ENCODE measurements around the gene LTBP3. TPM values are rescaled to one million over a fixed set of nuclear protein-coding genes. Genes with fewer than 3 reads are reported as not detected.

LTBP3 gene
- total RNA-seq, 1 donor: 23.7 TPM

DNA sequence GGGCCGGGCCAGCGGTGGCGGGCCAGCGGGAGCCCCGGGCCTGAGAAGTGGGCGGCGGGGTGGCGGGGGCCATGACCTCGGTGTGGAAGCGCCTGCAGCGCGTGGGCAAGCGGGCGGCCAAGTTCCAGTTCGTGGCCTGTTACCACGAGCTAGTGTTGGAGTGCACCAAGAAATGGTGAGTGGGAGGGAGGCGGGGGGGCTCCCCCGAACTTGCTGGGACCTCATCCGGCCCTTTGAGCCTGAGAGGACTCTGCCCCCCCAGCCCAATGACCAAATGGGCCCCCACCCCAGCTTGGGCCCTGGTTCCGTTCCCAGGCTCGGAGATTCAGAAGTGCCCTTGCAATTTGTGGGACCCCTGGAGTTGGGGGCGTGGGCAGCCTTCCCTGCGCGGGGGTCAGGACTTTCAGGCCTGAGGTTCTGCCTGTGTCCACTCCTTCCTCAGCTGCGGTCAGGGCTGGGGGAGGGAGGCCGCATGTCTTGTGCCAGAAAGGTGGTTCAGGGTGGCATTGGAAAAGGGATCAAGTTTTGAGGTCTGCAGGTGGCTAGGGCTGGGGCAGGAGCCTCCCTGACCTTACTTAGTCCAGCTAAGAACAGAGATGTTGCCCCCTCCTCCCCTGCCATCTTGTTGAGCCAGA, 18.2 kb upstream of the LTBP3 start:
- peak overlapping the region; percentile 74 for H3K4me3 ChIP-seq (ENCODE audit: low read depth, low read length)
- TF ChIP-seq, protein P1, sequence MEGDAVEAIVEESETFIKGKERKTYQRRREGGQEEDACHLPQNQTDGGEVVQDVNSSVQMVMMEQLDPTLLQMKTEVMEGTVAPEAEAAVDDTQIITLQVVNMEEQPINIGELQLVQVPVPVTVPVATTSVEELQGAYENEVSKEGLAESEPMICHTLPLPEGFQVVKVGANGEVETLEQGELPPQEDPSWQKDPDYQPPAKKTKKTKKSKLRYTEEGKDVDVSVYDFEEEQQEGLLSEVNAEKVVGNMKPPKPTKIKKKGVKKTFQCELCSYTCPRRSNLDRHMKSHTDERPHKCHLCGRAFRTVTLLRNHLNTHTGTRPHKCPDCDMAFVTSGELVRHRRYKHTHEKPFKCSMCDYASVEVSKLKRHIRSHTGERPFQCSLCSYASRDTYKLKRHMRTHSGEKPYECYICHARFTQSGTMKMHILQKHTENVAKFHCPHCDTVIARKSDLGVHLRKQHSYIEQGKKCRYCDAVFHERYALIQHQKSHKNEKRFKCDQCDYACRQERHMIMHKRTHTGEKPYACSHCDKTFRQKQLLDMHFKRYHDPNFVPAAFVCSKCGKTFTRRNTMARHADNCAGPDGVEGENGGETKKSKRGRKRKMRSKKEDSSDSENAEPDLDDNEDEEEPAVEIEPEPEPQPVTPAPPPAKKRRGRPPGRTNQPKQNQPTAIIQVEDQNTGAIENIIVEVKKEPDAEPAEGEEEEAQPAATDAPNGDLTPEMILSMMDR (IDR thresholded peaks at IDR 0.05; ENCODE audit: insufficient read depth, low read depth, low read length): no peak
- no peak for DNase-seq (ENCODE audit: low read depth)

DNA sequence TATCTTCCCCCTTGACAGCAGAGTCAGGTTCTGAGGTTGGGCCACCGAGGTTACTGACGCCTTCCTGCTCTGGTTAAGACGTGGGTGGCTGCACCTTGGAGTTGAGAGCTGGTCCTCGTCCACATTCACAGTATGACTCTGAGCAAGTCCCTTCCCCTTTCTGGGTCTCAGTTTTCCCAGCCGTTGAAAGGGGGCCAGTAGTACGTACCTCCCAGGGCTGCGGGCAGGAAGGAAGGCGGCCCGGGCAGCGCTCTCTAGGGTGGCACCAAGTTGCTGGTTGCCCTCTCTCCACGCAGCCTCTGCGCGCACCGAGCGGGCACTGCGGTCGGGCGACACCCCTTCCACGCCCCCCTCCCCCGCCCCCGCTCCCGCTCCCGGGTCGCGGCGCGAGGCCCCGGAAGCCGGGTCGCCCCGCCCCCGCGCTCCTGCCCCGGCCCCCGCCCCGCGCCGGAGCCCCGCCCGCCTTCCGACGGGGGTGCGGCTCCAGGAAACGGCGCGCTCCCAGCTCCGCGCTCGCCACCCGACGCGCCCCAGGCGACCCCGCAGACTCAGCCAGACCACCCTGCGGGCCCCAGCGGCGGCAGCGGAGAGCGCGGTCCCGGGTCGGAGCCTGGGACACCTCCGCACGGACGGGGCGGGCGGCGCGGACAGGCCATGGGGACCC, 17.5 kb upstream of the LTBP3 start, which contains the start of gene EHBP1L1:
EHBP1L1 (plus strand) TSS at position 486 of the 664 bp plus-strand sequence. CDS start 250 bp downstream, outside the sequence.
- peak within 1 kb of the TSS; percentile 74 for H3K4me3 ChIP-seq (ENCODE audit: low read depth, low read length)
- DNase-seq (ENCODE audit: low read depth): peak; percentile 53
- TF ChIP-seq, protein P1 (IDR thresholded peaks at IDR 0.05; ENCODE audit: insufficient read depth, low read depth, low read length): no peak

DNA sequence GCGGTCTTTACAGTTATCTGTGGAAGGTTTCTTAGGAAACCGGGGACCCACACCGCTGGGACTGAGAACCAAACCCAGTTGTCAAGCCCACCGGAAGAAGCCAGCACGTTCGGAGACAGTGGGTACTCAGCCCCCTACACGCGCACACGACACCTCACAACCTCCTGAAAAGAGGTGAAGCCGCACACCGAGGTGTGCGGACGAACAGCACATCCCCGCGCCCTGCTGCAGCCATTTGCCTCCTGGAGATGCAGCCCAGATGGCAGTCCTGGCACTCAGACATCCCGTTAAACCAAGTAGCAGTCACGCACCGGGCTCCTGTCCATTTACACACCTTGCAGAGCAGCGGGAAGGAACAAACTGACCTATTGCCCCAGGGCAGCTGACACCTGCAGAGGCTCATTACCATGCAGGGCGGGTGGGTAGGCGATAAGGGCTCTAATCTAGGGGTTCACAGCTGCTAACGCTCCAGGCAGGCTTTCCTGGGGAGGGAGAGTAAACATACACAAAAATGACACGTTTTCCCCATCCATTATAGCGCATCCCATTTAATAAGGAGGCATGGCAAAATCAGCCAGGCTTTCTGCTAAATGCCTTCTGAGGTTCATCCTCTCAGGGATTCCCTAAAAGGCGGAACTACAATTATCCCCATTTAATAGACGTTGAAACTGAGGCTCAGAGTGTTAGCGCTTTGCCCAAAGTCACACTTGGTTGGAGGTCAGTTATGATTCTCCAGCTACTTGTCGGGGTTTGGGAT, 16.8 kb upstream of the LTBP3 start:
- peak; percentile 37 for DNase-seq (ENCODE audit: low read depth)
- TF ChIP-seq, protein P1 (IDR thresholded peaks at IDR 0.05; ENCODE audit: insufficient read depth, low read depth, low read length): no peak
- H3K4me3 ChIP-seq (ENCODE audit: low read depth, low read length): peak overlapping the region; percentile 63

DNA sequence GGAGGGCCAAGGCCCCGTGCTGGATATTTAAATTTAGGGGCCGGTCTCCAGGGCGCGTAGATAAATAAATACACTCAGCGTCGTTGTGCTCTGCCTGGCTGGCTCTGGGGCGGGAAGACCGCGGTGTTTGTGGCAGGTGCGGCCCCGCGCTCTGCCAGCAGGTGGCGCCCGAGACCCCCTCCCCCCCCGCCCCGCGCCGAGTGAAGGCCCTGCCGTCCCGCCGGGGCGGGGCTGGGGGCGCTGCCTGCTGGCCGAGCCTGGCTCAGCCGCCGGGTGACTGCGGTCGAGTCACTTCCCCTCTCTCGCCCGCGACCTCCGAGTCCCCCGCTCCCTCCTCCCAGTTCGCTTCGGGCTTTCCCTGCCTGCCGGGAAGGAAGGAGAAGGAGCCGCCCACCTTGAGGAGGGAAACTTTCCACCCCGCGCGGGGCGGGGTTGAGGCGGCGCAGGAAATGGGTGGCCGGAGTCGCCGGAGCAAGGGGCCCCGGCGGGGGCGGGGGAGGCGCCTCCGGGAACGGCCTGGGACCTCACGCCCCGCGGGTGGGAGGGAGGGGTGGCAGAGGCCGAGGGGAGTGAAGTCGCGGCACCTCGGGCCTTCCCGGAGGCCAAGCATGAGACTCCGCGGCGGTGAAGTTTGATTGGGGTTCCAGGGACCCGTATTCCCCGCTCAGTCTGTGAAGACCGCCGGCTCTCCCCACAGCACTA, 16.1 kb upstream of the LTBP3 start:
- peak; percentile 98 for DNase-seq (ENCODE audit: low read depth)
- peak overlapping the region; percentile 69 for H3K4me3 ChIP-seq (ENCODE audit: low read depth, low read length)
- TF ChIP-seq, protein P1 (IDR thresholded peaks at IDR 0.05; ENCODE audit: insufficient read depth, low read depth, low read length): peak; percentile 49

DNA sequence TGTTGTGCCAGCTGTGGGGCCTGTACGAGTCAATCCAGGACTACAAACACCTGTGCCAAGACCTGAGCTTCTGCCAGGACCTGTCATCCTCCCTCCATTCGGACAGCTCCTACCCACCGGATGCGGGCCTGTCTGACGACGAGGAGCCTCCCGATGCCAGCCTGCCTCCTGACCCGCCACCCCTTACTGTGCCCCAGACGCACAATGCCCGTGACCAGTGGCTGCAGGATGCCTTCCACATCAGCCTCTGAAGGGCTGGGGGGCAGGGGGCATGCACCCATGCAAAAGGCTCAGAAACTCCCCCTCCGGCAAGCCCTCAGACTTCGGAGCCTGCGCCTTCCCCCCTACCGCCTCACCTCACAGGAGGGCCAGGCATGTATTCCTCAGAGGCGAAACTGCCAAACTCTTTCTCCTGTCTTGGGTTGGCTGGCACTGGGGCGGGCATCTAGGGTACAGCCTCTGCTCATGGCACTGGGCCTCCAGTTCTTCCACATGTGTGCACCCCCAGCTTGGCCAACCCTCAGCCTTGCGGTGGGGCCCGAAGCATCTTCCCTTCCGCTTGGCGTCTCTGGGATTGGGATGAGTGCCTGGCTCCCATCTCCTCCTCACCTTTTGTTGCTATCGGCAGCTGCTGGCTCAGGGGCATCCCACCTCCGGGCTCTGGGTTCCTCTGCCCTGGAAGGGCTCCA, 15.4 kb upstream of the LTBP3 start:
- no peak for DNase-seq (ENCODE audit: low read depth)
- TF ChIP-seq, protein P1 (IDR thresholded peaks at IDR 0.05; ENCODE audit: insufficient read depth, low read depth, low read length): no peak
- peak overlapping the region; percentile 69 for H3K4me3 ChIP-seq (ENCODE audit: low read depth, low read length)
